K562 (cell line): ENCODE results near the gene GCDH. TPM values are rescaled to one million over a fixed set of nuclear protein-coding genes. Genes with fewer than 3 reads are reported as not detected.

Experiments
- CAMTA2 ChIP-seq: fragments of 250-450 bp; sonication (Bioruptor Pico); conservative IDR thresholded peaks from 2 replicates; pipeline ENCODE4 v1.5.1; 2022
- CHD2 ChIP-seq: IDR thresholded peaks from 2 replicates; pipeline ENCODE4 v1.6.1; 2011; ENCODE audit warnings: low read depth, low read length
- ELF1 ChIP-seq: fragments of 200-800 bp; sonication (Bioruptor generic); IDR thresholded peaks from 2 replicates; pipeline ENCODE4 v1.6.1; 2016; ENCODE audit warnings: missing genetic modification characterization, missing compliant biosample characterization
- FOSL1 ChIP-seq: fragments of 200-800 bp; sonication (Bioruptor generic); conservative IDR thresholded peaks from 2 replicates; pipeline ENCODE4 v1.6.1; 2016; ENCODE audit warnings: missing genetic modification characterization, missing compliant biosample characterization
- FOXK1 ChIP-seq: sonication (generic); formaldehyde crosslinking; IDR thresholded peaks from 2 replicates; pipeline ENCODE4 v1.8.0; 2022; ENCODE audit warnings: missing genetic modification reagents, mild to moderate bottlenecking, borderline replicate concordance
- HMG20A ChIP-seq: fragments of 450-650 bp; formaldehyde crosslinking; conservative IDR thresholded peaks from 2 replicates; pipeline ENCODE4 v1.4.0; 2020; ENCODE audit warnings: mild to moderate bottlenecking, mixed read lengths
- HNRNPUL1 ChIP-seq: fragments of 200-400 bp; formaldehyde crosslinking; IDR thresholded peaks from 2 replicates; pipeline ENCODE4 v1.6.1; 2017; ENCODE audit warnings: low read length
- NONO ChIP-seq, 2 experiments: fragments of 200-400 bp in 1 of 2; fragments of 450-650 bp in 1 of 2; formaldehyde crosslinking in 1 of 2; IDR thresholded peaks; 2 replicates each; pipeline ENCODE4 v1.6.1; 2017; ENCODE audit warnings: low read depth in 2 of 2, mild to moderate bottlenecking in 2 of 2, moderate library complexity in 2 of 2, low read length in 1 of 2
- NR4A1 ChIP-seq, 2 experiments: fragments of 250-450 bp in 1 of 2; fragments of 450-650 bp in 1 of 2; sonication (Bioruptor Pico) in 1 of 2; IDR thresholded peaks; 2 replicates each; pipeline versions ENCODE4 v1.4.0 to v1.6.1; 2016 to 2020; ENCODE audit warnings: mild to moderate bottlenecking in 2 of 2, missing compliant biosample characterization in 1 of 2, missing genetic modification characterization in 1 of 2, moderate library complexity in 1 of 2
- PCBP2 ChIP-seq: fragments of 200-400 bp; formaldehyde crosslinking; IDR thresholded peaks from 2 replicates; pipeline ENCODE4 v1.6.1; 2018; ENCODE audit warnings: low read length, low read depth, mild to moderate bottlenecking, moderate library complexity; ENCODE audit not compliant: poor library complexity, severe bottlenecking
- PHB ChIP-seq: fragments of 250-450 bp; sonication (Bioruptor Pico); IDR thresholded peaks from 2 replicates; pipeline ENCODE4 v1.5.0; 2021
- PKNOX1 ChIP-seq: fragments of 450-650 bp; IDR thresholded peaks from 2 replicates; pipeline ENCODE4 v1.6.1; 2016
- SRSF1 ChIP-seq: fragments of 200-400 bp; formaldehyde crosslinking; IDR thresholded peaks from 2 replicates; pipeline ENCODE4 v1.6.1; 2017; ENCODE audit warnings: mild to moderate bottlenecking, low read depth, low read length, moderate library complexity
- TBL1XR1 ChIP-seq, 2 experiments: IDR thresholded peaks; 2 replicates each; pipeline ENCODE4 v1.6.1; 2012; ENCODE audit warnings: improper control_type of control experiment in 2 of 2, low read length in 2 of 2, mild to moderate bottlenecking in 1 of 2
- ZFP1 ChIP-seq: fragments of 450-650 bp; formaldehyde crosslinking; IDR thresholded peaks from 2 replicates; pipeline ENCODE4 v1.4.0; 2020; ENCODE audit warnings: mild to moderate bottlenecking, mixed read lengths
- ZNF263 ChIP-seq: sonication (generic); formaldehyde crosslinking; IDR thresholded peaks from 2 replicates; pipeline ENCODE4 v1.8.0; 2022; ENCODE audit warnings: mild to moderate bottlenecking, missing genetic modification reagents, borderline replicate concordance
- ZNF449 ChIP-seq: fragments of 250-450 bp; sonication (Bioruptor Pico); IDR thresholded peaks from 2 replicates; pipeline ENCODE4 v1.8.0; 2022; ENCODE audit warnings: moderate library complexity, mild to moderate bottlenecking, inconsistent platforms
- ZNF696 ChIP-seq: fragments of 250-450 bp; sonication (Bioruptor Pico); conservative IDR thresholded peaks from 2 replicates; pipeline ENCODE4 v1.4.0; 2020; ENCODE audit warnings: mild to moderate bottlenecking, moderate library complexity
- ZNF766 ChIP-seq: fragments of 200-800 bp; sonication (Bioruptor generic); conservative IDR thresholded peaks from 2 replicates; pipeline ENCODE4 v1.6.1; 2016; ENCODE audit warnings: missing genetic modification characterization, missing compliant biosample characterization
- ZNF778 ChIP-seq: fragments of 450-650 bp; formaldehyde crosslinking; IDR thresholded peaks from 2 replicates; pipeline ENCODE4 v1.4.0; 2020; ENCODE audit warnings: mild to moderate bottlenecking, moderate library complexity
- polyA plus RNA-seq, 8 experiments: library from polyadenylated mRNA; depleted of rRNA in 4 of 8; stranded (reverse) in 5 of 8; unstranded in 3 of 8; fragments of >200 nt; fragmentation: Nextera tagmentation in 2 of 8; fragmentation: Illumina TruSeq in 1 of 8; extraction: Ambion mirVana in 2 of 8; extraction: Trizol in 1 of 8; gene quantifications; 2 replicates each; pipeline versions ENCODE4 v1.2.1 to v1.2.3, GENCODE V29; 2011 to 2014; ENCODE audit warnings: inconsistent platforms in 1 of 8, missing spikeins in 1 of 8
- total RNA-seq, 7 experiments: library from RNA; depleted of rRNA in 6 of 7; stranded (reverse); fragments of >200 nt in 6 of 7; fragmentation: Illumina TruSeq in 2 of 7; extraction: Trizol in 2 of 7; gene quantifications; 2 replicates each; pipeline versions ENCODE4 v1.2.1 to v1.2.3, GENCODE V29; 2011 to 2021; ENCODE audit warnings: low replicate concordance in 1 of 7
- TF ChIP-seq, protein P1 (sequence below): fragments of 450-650 bp; IDR thresholded peaks from 2 replicates; pipeline ENCODE4 v1.6.1; 2017; ENCODE audit warnings: antibody characterized with exemption, mild to moderate bottlenecking
- TF ChIP-seq, protein P2 (sequence below): fragments of 450-650 bp; formaldehyde crosslinking; IDR thresholded peaks from 2 replicates; pipeline ENCODE4 v1.4.0; 2020; ENCODE audit warnings: mild to moderate bottlenecking, moderate library complexity

Gene GCDH
- total and polyA plus RNA-seq, 9 of the 15 experiments (the other 6 are each of a cell fraction or from before 2014, with no cell fraction given), result 2.9 to 50.8 (median 19.1) TPM

GRCh38 chr19:12882589-12882988, 8.4 kb upstream of the GCDH start (continued):
- no peak for TF ChIP-seq NONO (IDR thresholded peaks at IDR 0.05; ENCODE audit: low read depth in 2 of 2, low read length in 1 of 2)
- TF ChIP-seq FOXK1, result no peak
- no peak for TF ChIP-seq CAMTA2
- TF ChIP-seq PCBP2, result no peak
- TF ChIP-seq NR4A1 (CRISPR knock-in tag; IDR thresholded peaks at IDR 0.05), result peak; percentile 72; the same call in 1 of the 2 replicates
- peak; percentile 96 for TF ChIP-seq NR4A1 (tag; IDR thresholded peaks at IDR 0.05)
- TF ChIP-seq HMG20A (CRISPR knock-in tag), result no peak
- 0 out of 2 replicates have a peak, but pooled peaks have one; percentile 45 for TF ChIP-seq ZNF766 (CRISPR knock-in tag)
- TF ChIP-seq SRSF1, result no peak
- peak; percentile 86 for TF ChIP-seq ZNF449 (CRISPR knock-in tag)
- TF ChIP-seq PKNOX1, result no peak
- TF ChIP-seq ZFP1, result no peak
- no peak for TF ChIP-seq ELF1 (tag)
- TF ChIP-seq, protein P1, sequence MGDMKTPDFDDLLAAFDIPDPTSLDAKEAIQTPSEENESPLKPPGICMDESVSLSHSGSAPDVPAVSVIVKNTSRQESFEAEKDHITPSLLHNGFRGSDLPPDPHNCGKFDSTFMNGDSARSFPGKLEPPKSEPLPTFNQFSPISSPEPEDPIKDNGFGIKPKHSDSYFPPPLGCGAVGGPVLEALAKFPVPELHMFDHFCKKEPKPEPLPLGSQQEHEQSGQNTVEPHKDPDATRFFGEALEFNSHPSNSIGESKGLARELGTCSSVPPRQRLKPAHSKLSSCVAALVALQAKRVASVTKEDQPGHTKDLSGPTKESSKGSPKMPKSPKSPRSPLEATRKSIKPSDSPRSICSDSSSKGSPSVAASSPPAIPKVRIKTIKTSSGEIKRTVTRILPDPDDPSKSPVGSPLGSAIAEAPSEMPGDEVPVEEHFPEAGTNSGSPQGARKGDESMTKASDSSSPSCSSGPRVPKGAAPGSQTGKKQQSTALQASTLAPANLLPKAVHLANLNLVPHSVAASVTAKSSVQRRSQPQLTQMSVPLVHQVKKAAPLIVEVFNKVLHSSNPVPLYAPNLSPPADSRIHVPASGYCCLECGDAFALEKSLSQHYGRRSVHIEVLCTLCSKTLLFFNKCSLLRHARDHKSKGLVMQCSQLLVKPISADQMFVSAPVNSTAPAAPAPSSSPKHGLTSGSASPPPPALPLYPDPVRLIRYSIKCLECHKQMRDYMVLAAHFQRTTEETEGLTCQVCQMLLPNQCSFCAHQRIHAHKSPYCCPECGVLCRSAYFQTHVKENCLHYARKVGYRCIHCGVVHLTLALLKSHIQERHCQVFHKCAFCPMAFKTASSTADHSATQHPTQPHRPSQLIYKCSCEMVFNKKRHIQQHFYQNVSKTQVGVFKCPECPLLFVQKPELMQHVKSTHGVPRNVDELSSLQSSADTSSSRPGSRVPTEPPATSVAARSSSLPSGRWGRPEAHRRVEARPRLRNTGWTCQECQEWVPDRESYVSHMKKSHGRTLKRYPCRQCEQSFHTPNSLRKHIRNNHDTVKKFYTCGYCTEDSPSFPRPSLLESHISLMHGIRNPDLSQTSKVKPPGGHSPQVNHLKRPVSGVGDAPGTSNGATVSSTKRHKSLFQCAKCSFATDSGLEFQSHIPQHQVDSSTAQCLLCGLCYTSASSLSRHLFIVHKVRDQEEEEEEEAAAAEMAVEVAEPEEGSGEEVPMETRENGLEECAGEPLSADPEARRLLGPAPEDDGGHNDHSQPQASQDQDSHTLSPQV, result peak; percentile 99
- TF ChIP-seq ZNF778 (CRISPR knock-in tag), result no peak
- TF ChIP-seq PHB, result no peak
- TF ChIP-seq, protein P2, sequence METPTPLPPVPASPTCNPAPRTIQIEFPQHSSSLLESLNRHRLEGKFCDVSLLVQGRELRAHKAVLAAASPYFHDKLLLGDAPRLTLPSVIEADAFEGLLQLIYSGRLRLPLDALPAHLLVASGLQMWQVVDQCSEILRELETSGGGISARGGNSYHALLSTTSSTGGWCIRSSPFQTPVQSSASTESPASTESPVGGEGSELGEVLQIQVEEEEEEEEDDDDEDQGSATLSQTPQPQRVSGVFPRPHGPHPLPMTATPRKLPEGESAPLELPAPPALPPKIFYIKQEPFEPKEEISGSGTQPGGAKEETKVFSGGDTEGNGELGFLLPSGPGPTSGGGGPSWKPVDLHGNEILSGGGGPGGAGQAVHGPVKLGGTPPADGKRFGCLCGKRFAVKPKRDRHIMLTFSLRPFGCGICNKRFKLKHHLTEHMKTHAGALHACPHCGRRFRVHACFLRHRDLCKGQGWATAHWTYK, result peak; percentile 92
- no peak for TF ChIP-seq HNRNPUL1
- 0 out of 2 replicates have a peak, but pooled peaks have one; percentile 20 for TF ChIP-seq ZNF696 (CRISPR knock-in tag)
- TF ChIP-seq TBL1XR1 (IDR thresholded peaks at IDR 0.05; ENCODE audit: low read length in 2 of 2), result no peak
- TF ChIP-seq FOSL1 (tag), result no peak
- TF ChIP-seq ZNF263 (CRISPR knock-in tag), result 0 out of 2 replicates have a peak, but pooled peaks have one; percentile 27
- no peak for TF ChIP-seq CHD2
